ENCODE measurements around the gene PHF21B. TPM values are rescaled to one million over a fixed set of nuclear protein-coding genes. Genes with fewer than 3 reads are reported as not detected.

PHF21B gene
- total and polyA plus RNA-seq, 2 of the 8 experiments (the other 6 are each of a cell fraction or from before 2014, with no cell fraction given), result 19.3 to 68.1 TPM

GRCh38 chr22:44930711-44931035 is 79.1 kb downstream of the PHF21B start (continued):
- TF ChIP-seq CTCF (IDR thresholded peaks at IDR 0.05; ENCODE audit: control extremely low read depth in 1 of 3, insufficient read depth in 1 of 3, low read depth in 1 of 3, low read length in 3 of 3), result no peak
- TF ChIP-seq TBP (IDR thresholded peaks at IDR 0.05; ENCODE audit: low read depth, low read length), result no peak
- no peak for TF ChIP-seq JUN (IDR thresholded peaks at IDR 0.05; ENCODE audit: low read depth, low read length)
- no peak for TF ChIP-seq RAD21 (IDR thresholded peaks at IDR 0.05 in 1 of 2, conservative IDR thresholded peaks at IDR 0.05 in 1 of 2; ENCODE audit: low read depth in 2 of 2, low read length in 2 of 2)
- TF ChIP-seq SIRT6 (IDR thresholded peaks at IDR 0.05; ENCODE audit: low read length), result no peak
- TF ChIP-seq TAF1 (IDR thresholded peaks at IDR 0.05; ENCODE audit: low read depth, low read length), result no peak
- TF ChIP-seq RFX5 (IDR thresholded peaks at IDR 0.05; ENCODE audit: borderline replicate concordance, low read depth, low read length), result no peak
- no peak for TF ChIP-seq E2F6 (IDR thresholded peaks at IDR 0.05)
- no peak for TF ChIP-seq CHD2 (IDR thresholded peaks at IDR 0.05; ENCODE audit: low read length)

Measured in H1 (cell line).